ENCODE results near the gene ANKRD2. TPM values are rescaled to one million over a fixed set of nuclear protein-coding genes. Genes with fewer than 3 reads are reported as not detected.

Gene ANKRD2
- total RNA-seq, 2 donors from 2014 or later, result not detected

DNA sequence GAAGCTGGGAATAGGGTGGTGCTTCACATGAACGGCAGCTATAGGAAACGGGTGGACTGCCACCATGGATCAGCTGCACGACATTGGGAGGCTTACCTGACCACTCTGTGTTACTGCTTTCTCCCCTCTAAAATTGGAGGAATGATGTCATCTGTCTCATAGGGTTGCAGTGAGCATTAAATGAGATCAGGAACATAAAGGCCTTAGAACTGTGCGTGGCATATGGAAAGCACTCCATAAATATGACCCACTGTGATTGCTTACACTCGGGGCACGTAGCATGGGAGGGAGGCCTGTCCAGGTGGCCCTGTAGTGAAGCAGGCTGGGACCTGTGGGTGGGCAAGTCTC lies 26.7 kb downstream of the ANKRD2 start:
- Mint-ChIP-seq H3K27ac (no peak overlapping the region), H3K4me3 (no peak overlapping the region), H3K9me3 (no peaks in the 10 kb centered on the region), H3K36me3 (ENCODE audit: insufficient read depth in 2 of 2) (no peaks in the 10 kb centered on the region), H3K4me1 (ENCODE audit: low read depth) (no peaks in the 10 kb centered on the region), H3K27me3 (ENCODE audit: low read depth) (no peaks in the 10 kb centered on the region)
- no peak for ATAC-seq (replicated peaks in 1 of 2)
- DNase-seq, result no peak

DNA sequence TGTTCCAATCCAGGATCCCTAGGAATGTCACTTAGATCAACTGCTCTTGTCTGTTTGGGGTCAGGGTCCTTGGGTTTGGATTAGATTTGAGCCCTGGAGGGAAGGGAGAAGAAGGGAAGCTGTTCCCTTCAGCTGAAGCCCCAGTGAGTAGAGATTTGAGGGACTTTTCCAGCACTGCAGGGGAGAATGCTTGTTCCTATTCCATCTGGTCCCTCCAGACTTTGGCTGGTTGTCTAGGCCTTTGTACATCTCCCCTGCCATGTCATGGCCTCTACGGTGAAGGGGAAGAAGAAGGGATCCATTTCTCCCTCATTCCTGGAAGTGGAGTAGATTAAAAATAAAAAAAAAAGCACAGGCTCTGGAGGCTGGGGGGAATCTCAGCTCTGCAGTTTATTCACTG lies 28.0 kb downstream of the ANKRD2 start:
- no peak overlapping the region for H3K27ac Mint-ChIP-seq
- H3K36me3 Mint-ChIP-seq (ENCODE audit: insufficient read depth in 2 of 2), result no peaks in the 10 kb centered on the region
- ATAC-seq (replicated peaks in 1 of 2), result no peak
- no peak for DNase-seq
- H3K4me3 Mint-ChIP-seq, result no peak overlapping the region
- no peaks in the 10 kb centered on the region for H3K4me1 Mint-ChIP-seq (ENCODE audit: low read depth)
- no peaks in the 10 kb centered on the region for H3K27me3 Mint-ChIP-seq (ENCODE audit: low read depth)
- no peaks in the 10 kb centered on the region for H3K9me3 Mint-ChIP-seq

DNA sequence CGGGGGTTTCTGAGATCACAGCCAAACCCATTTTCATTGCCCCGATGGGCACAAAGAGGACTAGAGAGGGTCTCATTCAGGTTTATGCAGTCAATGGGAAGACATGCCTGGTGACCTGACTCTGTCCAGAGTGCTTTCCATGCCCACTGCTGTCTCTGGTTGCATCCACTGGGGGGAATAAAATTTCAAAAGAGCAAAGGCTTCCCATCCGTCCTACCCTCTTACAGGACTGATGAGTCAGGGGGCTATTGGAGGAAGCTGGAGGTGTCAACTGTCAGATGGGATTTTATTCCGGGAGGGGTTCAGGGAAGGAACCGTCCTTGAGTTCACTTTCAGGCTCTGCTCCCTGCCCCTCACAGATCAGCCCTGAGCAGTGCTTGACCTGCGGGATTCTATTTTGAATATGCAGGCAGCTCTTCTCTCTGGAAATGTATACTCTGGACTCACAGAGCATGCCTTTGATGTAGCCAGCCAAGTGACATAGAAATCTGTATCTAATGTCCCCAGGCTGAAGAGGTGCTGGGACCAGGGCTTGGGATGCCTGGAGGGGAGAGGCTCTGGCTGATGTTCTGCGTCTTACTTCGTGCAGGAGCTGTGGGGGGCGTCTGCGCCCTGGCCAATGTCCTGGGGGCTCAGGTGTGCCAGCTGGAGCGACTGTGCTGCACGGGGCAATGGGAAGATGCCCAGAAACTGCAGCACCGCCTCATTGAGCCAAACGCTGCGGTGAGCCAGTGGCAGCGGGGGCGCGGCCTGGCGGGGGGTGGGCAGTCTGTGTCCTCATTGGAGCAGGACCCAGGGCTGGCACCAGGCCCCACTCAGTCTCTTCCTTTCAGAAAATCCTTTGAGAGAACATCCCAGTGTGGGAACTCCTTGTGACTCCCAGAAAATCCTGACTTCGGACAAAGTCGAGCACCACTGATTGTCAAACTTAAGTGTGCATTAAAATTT lies 29.0 kb downstream of the ANKRD2 start:
- ATAC-seq (replicated peaks in 1 of 2) (no peak), DNase-seq (no peak)
- H3K27me3 Mint-ChIP-seq (ENCODE audit: low read depth), result no peaks in the 10 kb centered on the region
- H3K36me3 Mint-ChIP-seq (ENCODE audit: insufficient read depth in 2 of 2), result no peaks in the 10 kb centered on the region
- H3K27ac Mint-ChIP-seq, result no peak overlapping the region
- no peaks in the 10 kb centered on the region for H3K9me3 Mint-ChIP-seq
- H3K4me1 Mint-ChIP-seq (ENCODE audit: low read depth), result no peaks in the 10 kb centered on the region
- H3K4me3 Mint-ChIP-seq, result no peak overlapping the region

DNA sequence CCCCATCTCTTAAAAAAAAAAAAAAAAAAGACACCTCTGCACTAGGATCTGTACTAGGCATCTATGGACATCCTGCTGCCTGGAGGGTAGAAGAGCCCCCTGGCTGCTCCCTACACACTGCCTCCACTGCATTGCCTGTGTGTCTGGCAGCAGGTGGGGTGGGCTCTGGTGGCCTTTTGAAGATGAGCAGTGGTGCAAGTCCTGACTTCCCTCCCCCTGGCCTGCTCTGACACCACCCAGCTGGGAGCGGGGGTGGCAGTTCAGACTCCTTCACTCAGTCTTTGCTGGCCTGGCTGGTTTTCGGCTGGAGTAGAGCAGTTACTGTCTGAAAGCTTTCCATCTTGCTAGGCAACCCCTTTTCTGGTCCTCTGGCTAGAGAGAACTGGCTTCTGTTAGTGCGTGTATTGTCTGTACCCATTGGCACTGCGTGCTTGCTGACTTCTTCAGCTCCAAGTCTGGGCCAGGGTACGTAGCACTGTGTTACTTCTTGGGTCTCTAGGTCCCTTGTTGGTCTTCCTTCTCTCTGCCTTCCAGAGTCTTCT lies 34.6 kb downstream of the ANKRD2 start:
- ATAC-seq (replicated peaks in 1 of 2), result no peak
- Mint-ChIP-seq H3K4me3 (no peak overlapping the region), H3K4me1 (ENCODE audit: low read depth) (no peaks in the 10 kb centered on the region), H3K9me3 (no peaks in the 10 kb centered on the region), H3K36me3 (ENCODE audit: insufficient read depth in 2 of 2) (no peaks in the 10 kb centered on the region), H3K27me3 (ENCODE audit: low read depth) (no peaks in the 10 kb centered on the region), H3K27ac (no peak overlapping the region)
- no peak for DNase-seq

DNA sequence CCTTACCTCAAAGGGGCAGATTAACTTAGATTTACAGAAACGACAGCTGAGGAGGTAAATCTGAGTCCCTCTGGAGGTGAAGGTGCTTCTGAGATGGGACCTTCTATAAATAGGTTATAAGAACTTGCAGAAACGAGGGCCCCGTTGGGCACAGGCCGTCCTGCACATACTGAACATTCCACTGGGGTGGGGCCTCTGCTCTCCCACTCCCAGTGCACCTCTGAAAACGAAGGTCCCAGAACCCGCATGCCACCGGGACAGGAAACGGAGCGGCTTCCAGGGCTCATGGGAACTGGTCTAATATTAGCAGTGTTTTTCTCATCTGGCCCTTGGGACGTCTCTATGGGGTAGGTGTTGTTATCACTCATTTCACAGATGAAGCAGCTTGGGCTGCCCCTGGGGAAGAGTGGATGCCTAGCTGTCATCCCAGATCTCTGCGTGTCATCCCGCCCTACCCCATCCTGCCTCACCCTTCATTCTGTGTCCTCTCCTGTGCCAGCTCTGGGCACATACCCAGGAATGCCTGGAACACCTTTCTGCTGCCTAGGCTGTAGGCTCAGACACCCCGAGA lies 36.5 kb downstream of the ANKRD2 start:
- DNase-seq (no peak), ATAC-seq (replicated peaks in 1 of 2) (no peak)
- H3K36me3 Mint-ChIP-seq (ENCODE audit: insufficient read depth in 2 of 2), result no peaks in the 10 kb centered on the region
- no peaks in the 10 kb centered on the region for H3K4me1 Mint-ChIP-seq (ENCODE audit: low read depth)
- H3K9me3 Mint-ChIP-seq, result no peaks in the 10 kb centered on the region
- H3K4me3 Mint-ChIP-seq, result no peak overlapping the region
- no peak overlapping the region for H3K27ac Mint-ChIP-seq
- no peaks in the 10 kb centered on the region for H3K27me3 Mint-ChIP-seq (ENCODE audit: low read depth)

DNA sequence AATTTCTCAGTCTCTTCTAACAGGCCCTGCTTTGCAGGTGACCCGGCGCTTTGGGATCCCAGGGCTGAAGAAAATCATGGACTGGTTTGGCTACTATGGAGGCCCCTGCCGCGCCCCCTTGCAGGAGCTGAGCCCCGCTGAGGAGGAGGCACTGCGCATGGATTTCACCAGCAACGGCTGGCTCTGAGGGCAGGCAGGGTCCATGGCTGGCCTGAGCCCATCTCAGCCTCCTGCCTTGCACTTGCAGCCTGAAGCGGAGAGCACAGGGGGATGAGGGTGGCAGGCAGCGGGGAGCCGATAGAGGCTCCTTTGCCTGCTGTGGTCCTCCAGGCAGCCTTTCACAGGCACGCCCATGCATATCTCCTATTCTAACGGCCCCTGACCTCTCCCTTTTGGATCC lies 38.9 kb downstream of the ANKRD2 start:
- H3K9me3 Mint-ChIP-seq, result no peaks in the 10 kb centered on the region
- H3K4me1 Mint-ChIP-seq (ENCODE audit: low read depth), result no peaks in the 10 kb centered on the region
- H3K4me3 Mint-ChIP-seq, result no peak overlapping the region
- no peaks in the 10 kb centered on the region for H3K27me3 Mint-ChIP-seq (ENCODE audit: low read depth)
- no peaks in the 10 kb centered on the region for H3K36me3 Mint-ChIP-seq (ENCODE audit: insufficient read depth in 2 of 2)
- ATAC-seq (replicated peaks in 1 of 2) (no peak), DNase-seq (no peak)
- H3K27ac Mint-ChIP-seq, result no peak overlapping the region

DNA sequence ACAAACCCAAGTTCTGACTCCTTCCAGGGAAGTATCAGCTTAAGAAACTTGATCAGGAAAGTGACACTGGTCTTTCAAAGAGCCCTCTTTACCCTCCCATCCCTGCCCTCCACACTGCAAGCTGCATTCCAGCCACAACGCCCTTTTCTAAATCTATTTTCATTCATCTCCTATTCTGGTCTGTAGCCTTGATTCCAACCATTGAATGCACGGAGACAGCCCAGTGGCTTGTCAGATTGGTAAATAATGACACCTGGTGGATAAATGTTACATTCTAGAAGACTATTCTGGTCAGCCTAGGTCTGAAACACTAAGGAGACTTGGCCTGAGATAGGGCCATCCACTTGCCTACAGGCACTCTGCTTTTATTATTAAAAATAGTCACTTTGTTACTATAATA lies 39.8 kb downstream of the ANKRD2 start:
- Mint-ChIP-seq H3K36me3 (ENCODE audit: insufficient read depth in 2 of 2) (no peaks in the 10 kb centered on the region), H3K4me3 (no peak overlapping the region), H3K27ac (no peak overlapping the region), H3K4me1 (ENCODE audit: low read depth) (no peaks in the 10 kb centered on the region), H3K27me3 (ENCODE audit: low read depth) (no peaks in the 10 kb centered on the region), H3K9me3 (no peaks in the 10 kb centered on the region)
- ATAC-seq (replicated peaks in 1 of 2) (peak in 1 of 2 donors; percentile 32), DNase-seq (no peak)

DNA sequence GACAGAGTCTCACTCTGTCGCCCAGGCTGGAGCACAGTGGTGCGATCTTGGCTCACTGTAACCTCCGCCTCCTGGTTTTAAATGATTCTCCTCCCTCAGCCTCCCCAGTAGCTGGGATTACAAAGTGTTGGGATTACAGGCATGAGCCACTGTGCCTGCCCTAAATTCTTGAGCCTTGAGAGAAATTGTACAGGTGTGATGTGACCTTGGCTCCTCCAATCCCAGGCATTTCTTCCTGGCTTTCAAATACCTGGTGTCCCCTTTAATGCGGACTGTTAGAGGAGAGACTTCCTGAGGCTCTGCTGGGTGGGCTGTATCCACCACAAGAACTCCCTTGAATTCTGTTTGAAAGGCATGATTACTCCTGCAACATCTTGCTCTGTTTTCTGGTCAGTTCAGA lies 45.7 kb downstream of the ANKRD2 start:
- no peaks in the 10 kb centered on the region for H3K36me3 Mint-ChIP-seq (ENCODE audit: insufficient read depth in 2 of 2)
- no peak for DNase-seq
- H3K4me1 Mint-ChIP-seq (ENCODE audit: low read depth), result no peaks in the 10 kb centered on the region
- no peak overlapping the region for H3K27ac Mint-ChIP-seq
- H3K4me3 Mint-ChIP-seq, result no peak overlapping the region
- H3K9me3 Mint-ChIP-seq, result no peaks in the 10 kb centered on the region
- no peak for ATAC-seq (replicated peaks in 1 of 2)
- H3K27me3 Mint-ChIP-seq (ENCODE audit: low read depth), result no peaks in the 10 kb centered on the region

DNA sequence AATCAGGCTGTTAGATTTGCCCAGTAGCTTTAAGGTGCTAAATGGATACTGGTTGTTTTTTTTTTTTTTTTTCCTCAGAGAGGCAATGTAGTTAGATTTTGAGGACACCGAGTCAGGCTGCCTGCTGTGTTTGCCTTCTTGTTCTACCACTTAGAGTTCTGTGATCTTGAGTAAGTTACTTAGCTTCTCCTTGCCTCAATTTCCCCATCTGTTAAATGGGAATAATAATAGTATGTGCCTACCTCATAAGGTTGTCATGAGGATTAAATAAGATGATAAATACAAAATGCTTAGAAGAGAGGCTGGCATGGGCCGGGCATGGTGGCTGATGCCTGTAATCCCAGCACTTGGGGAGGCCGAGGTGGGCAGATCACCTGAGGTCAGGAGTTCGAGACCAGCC lies 46.2 kb downstream of the ANKRD2 start:
- no peak for DNase-seq
- Mint-ChIP-seq H3K9me3 (no peaks in the 10 kb centered on the region), H3K4me3 (no peak overlapping the region), H3K36me3 (ENCODE audit: insufficient read depth in 2 of 2) (no peaks in the 10 kb centered on the region), H3K27me3 (ENCODE audit: low read depth) (no peaks in the 10 kb centered on the region), H3K4me1 (ENCODE audit: low read depth) (no peaks in the 10 kb centered on the region), H3K27ac (no peak overlapping the region)
- no peak for ATAC-seq (replicated peaks in 1 of 2)

DNA sequence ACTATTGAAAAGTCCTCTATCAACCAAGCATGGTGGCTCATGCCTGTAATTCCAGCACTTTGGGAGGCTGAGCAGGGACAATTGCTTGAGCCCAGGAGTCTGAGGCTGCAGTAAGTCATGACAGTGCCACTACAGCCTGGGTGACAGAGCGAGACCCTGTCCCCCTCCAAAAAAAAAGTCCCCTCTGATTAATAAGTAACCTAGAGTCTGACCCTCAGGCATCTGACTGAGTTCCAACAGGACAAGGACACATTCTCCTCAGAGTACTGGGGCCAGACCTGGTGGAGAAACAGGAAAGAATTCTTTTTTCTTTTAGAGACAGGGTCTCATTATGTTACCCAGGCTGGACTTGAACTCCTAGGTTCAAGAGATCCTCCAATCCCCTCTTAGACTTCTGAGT lies 50.7 kb downstream of the ANKRD2 start:
- Mint-ChIP-seq H3K9me3 (no peaks in the 10 kb centered on the region), H3K4me3 (no peak overlapping the region), H3K4me1 (ENCODE audit: low read depth) (no peaks in the 10 kb centered on the region), H3K27me3 (ENCODE audit: low read depth) (no peaks in the 10 kb centered on the region), H3K27ac (no peak overlapping the region), H3K36me3 (ENCODE audit: insufficient read depth in 2 of 2) (no peaks in the 10 kb centered on the region)
- DNase-seq (no peak), ATAC-seq (replicated peaks in 1 of 2) (no peak)

DNA sequence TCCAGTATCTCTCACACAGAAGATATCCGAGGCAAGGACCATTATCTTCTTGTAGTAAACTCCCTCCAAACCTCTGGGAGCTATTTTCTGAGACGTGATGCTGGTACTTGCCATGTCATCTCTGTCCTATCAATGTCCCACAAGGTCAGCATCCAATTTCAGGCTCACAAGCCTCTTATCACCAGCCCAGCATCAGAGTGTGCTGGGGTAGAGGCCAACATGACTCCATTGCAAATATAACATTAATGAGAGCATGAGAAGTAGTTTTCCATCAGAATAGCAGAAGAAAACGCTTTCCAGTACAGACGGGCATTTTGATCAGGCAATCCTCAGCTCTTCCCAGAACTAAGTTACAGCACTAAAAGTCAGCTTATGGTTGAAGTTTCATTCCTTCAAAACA lies 55.2 kb downstream of the ANKRD2 start:
- Mint-ChIP-seq H3K36me3 (ENCODE audit: insufficient read depth in 2 of 2) (no peaks in the 10 kb centered on the region), H3K27ac (no peak overlapping the region), H3K9me3 (no peaks in the 10 kb centered on the region), H3K4me1 (ENCODE audit: low read depth) (peaks cover 6% of the 10 kb centered on the region), H3K4me3 (no peak overlapping the region), H3K27me3 (ENCODE audit: low read depth) (no peaks in the 10 kb centered on the region)
- ATAC-seq (replicated peaks in 1 of 2) (no peak), DNase-seq (no peak)

DNA sequence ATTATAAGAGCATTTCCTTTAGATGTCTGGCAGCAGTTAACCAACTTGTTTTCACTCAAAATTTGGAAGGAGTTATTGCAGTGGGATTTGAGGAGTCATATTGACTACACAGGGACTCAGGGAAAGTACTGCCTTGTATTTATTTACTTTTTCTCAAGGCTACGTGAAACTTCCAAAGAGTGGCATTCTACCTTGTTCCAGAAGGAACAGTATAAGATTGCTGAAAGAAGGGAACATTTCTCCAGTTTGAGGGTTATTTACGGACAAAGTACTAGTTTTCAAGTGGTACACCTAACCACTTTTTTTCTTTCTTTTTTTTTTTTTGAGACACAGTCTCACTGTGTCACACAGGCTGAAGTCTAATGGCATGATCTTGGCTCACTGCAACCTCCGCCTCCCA lies 55.6 kb downstream of the ANKRD2 start:
- Mint-ChIP-seq H3K36me3 (ENCODE audit: insufficient read depth in 2 of 2) (peaks cover 1% of the 10 kb centered on the region in 2 donors), H3K27me3 (ENCODE audit: low read depth) (no peaks in the 10 kb centered on the region), H3K27ac (no peak overlapping the region), H3K4me1 (ENCODE audit: low read depth) (peaks cover 11% of the 10 kb centered on the region), H3K9me3 (no peaks in the 10 kb centered on the region), H3K4me3 (no peak overlapping the region)
- ATAC-seq (replicated peaks in 1 of 2), result no peak
- DNase-seq, result no peak

DNA sequence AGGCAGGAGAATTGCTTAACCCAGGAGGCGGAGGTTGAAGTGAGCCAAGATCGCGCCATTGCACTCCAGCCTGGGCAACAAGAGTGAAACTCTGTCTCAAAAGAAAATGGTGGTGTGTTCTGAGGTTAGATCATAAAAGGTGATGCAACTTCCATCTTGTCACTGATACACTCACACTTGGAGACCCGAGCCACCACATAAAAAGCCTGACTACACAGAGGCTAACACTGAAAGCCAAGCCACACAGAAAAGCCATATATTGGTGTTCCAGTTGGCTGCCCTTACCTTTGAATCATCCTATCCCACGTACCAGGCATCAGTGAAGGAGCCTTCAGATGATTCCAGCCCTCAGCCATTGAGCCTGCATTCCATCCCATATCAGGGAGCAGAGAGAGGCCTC lies 56.7 kb downstream of the ANKRD2 start:
- Mint-ChIP-seq H3K27ac (no peak overlapping the region), H3K27me3 (ENCODE audit: low read depth) (no peaks in the 10 kb centered on the region), H3K4me3 (no peak overlapping the region), H3K4me1 (ENCODE audit: low read depth) (peaks cover 21% of the 10 kb centered on the region), H3K36me3 (ENCODE audit: insufficient read depth in 2 of 2) (peaks cover 2% of the 10 kb centered on the region in 2 donors), H3K9me3 (no peaks in the 10 kb centered on the region)
- DNase-seq (peak in 1 of 2 donors; percentile 7), ATAC-seq (replicated peaks in 1 of 2) (no peak)

All from activated T-cell treated with anti-CD3 and anti-CD28 coated beads, Interleukin-2, amount 50 U/mL, for 72 hours (primary cell).